NCI-H1417 (cell line): ENCODE results near the gene GPR152.

Source experiments
- DNase-seq, 3 experiments: peaks; one replicate each; lab custom pipeline; 2025; lab: John Stamatoyannopoulos, UW

The GPR152 gene

GRCh38 chr11:67423891-67424613 is 28.5 kb downstream of the GPR152 start:
- no peak for DNase-seq

GRCh38 chr11:67423466-67423865 is 29.1 kb downstream of the GPR152 start:
- DNase-seq, result no peak

GRCh38 chr11:67422891-67423290 is 29.6 kb downstream of the GPR152 start:
- no peak for DNase-seq

GRCh38 chr11:67421430-67422031 is 31.0 kb downstream of the GPR152 start:
- DNase-seq, result no peak

- peak; percentile 94 to 97 (median 97) for DNase-seq
Observed at GRCh38 chr11:67420646-67421429, 31.7 kb downstream of the GPR152 start.

GRCh38 chr11:67420147-67420645 is 32.3 kb downstream of the GPR152 start:
- no peak for DNase-seq

GRCh38 chr11:67419325-67420049 is 33.0 kb downstream of the GPR152 start:
- DNase-seq, result no peak

- no peak for DNase-seq
Observed at GRCh38 chr11:67418476-67419281, 33.9 kb downstream of the GPR152 start.

- DNase-seq, result no peak
Observed at GRCh38 chr11:67417425-67417824, 35.1 kb downstream of the GPR152 start.

GRCh38 chr11:67416416-67417335 is 35.9 kb downstream of the GPR152 start:
- peak; percentile 10 to 57 (median 30) for DNase-seq

GRCh38 chr11:67415501-67416304 is 36.8 kb downstream of the GPR152 start, which contains the start of gene CARNS1:
Gene CARNS1 (plus strand): TSS chr11:67415678. CDS start chr11:67416200, 522 bp downstream.
- DNase-seq, result peak in 2 of 3 experiments; percentile 17 to 39

- no peak for DNase-seq
Observed at GRCh38 chr11:67413266-67413849, 39.2 kb downstream of the GPR152 start.

GRCh38 chr11:67412495-67413179 is 39.9 kb downstream of the GPR152 start:
- no peak for DNase-seq

GRCh38 chr11:67411785-67412152 is 40.8 kb downstream of the GPR152 start:
- DNase-seq, result no peak

GRCh38 chr11:67410984-67411784 is 41.3 kb downstream of the GPR152 start:
- DNase-seq, result peak in 1 of 3 experiments; percentile 45

GRCh38 chr11:67410369-67410831 is 42.1 kb downstream of the GPR152 start:
- DNase-seq, result peak in 1 of 3 experiments; percentile 21

GRCh38 chr11:67409781-67410368 is 42.7 kb downstream of the GPR152 start:
- peak in 2 of 3 experiments; percentile 49 to 53 for DNase-seq
